Large intestine (tissue), 12 donors: ENCODE measurements around the gene PPOX. TPM values are rescaled to one million over a fixed set of nuclear protein-coding genes. Genes with fewer than 3 reads are reported as not detected.

Source experiments
- DNase-seq, 2 donors: peaks; one replicate each; pipeline versions ENCODE4 v3.0.0 to v3.0.0-alpha.2; 2013
- H3K27ac ChIP-seq: one replicate; pipeline ENCODE4 v1.5.1; 2013; ENCODE audit warnings: low read length
- H3K27me3 ChIP-seq: 2 replicates; pipeline ENCODE4 v1.6.1; 2013; ENCODE audit warnings: low read length; ENCODE audit not compliant: control insufficient read depth, insufficient read depth
- H3K36me3 ChIP-seq: 2 replicates; pipeline ENCODE4 v1.6.1; 2013; ENCODE audit warnings: low read length; ENCODE audit not compliant: control insufficient read depth, insufficient read depth
- H3K4me1 ChIP-seq: one replicate; pipeline ENCODE4 v1.6.1; 2013; ENCODE audit warnings: low read length; ENCODE audit not compliant: control insufficient read depth, insufficient read depth
- H3K4me3 ChIP-seq: one replicate; pipeline ENCODE4 v1.5.1; 2013; ENCODE audit warnings: low read length
- H3K9me3 ChIP-seq: one replicate; pipeline ENCODE4 v1.6.1; 2013; ENCODE audit warnings: mild to moderate bottlenecking, low read depth, low read length, moderate library complexity; ENCODE audit not compliant: control insufficient read depth
- WGBS: methylation state at CpG from one replicate; pipeline ENCODE4 v1.1.5; 2013; ENCODE audit warnings: low lambda C conversion rate; ENCODE audit not compliant: insufficient coverage; 5-methylcytosine and 5-hydroxymethylcytosine counted together
- long read RNA-seq, 11 donors: transcript quantifications; one replicate each; lab custom pipeline, GENCODE V29; 2026
- polyA plus RNA-seq: library from polyadenylated mRNA; unstranded; fragments of 120-200 nt; gene quantifications from one replicate; pipeline ENCODE4 v1.2.1, GENCODE V29; 2013

Gene PPOX
- polyA plus RNA-seq = 26.2 TPM
- long read RNA-seq, donor 1, partial matches to known transcripts = 10 of 13 reads
- long read RNA-seq, donor 1, other reads (novel, unspliced or antisense) = 0 of 13 reads
- long read RNA-seq, donor 2, partial matches to known transcripts = 8 of 19 reads
- long read RNA-seq, donor 2, other reads (novel, unspliced or antisense) = 0 of 19 reads
- long read RNA-seq, donor 3 = 0 reads
- long read RNA-seq, donor 4 = 0 reads
- long read RNA-seq, donor 5, partial matches to known transcripts = 7 of 9 reads
- long read RNA-seq, donor 5, other reads (novel, unspliced or antisense) = 0 of 9 reads
- long read RNA-seq, donor 6, partial matches to known transcripts = 0 of 18 reads
- long read RNA-seq, donor 6, other reads (novel, unspliced or antisense) = 10 of 18 reads
- long read RNA-seq, donor 7, partial matches to known transcripts = 0 of 6 reads
- long read RNA-seq, donor 7, other reads (novel, unspliced or antisense) = 0 of 6 reads
- long read RNA-seq, donor 8, partial matches to known transcripts = 16 of 22 reads
- long read RNA-seq, donor 8, other reads (novel, unspliced or antisense) = 0 of 22 reads
- long read RNA-seq, donor 9, partial matches to known transcripts = 163 of 164 reads
- long read RNA-seq, donor 9, other reads (novel, unspliced or antisense) = 0 of 164 reads
- long read RNA-seq, donor 10, partial matches to known transcripts = 9 of 10 reads
- long read RNA-seq, donor 10, other reads (novel, unspliced or antisense) = 0 of 10 reads
- long read RNA-seq, donor 11, partial matches to known transcripts = 0 of 4 reads
- long read RNA-seq, donor 11, other reads (novel, unspliced or antisense) = 0 of 4 reads

GRCh38 chr1:161165742-161166668 lies at the start of gene PPOX:
PPOX (plus strand) TSS chr1:161166426; CDS start chr1:161166848, 422 bp downstream.
- Histone ChIP-seq H3K9me3 (no peaks in the 10 kb centered on the region), H3K36me3 (peaks cover 46% of the 10 kb centered on the region), H3K27ac (peak within 1 kb of the TSS; percentile 78), H3K4me1 (peaks cover 20% of the 10 kb centered on the region), H3K27me3 (no peaks in the 10 kb centered on the region), H3K4me3 (peak within 1 kb of the TSS; percentile 63)
- peak; percentile 97 to 99 for DNase-seq
- no CpG with 5 or more reads among the region's 54 CpGs for WGBS

GRCh38 chr1:161117759-161118581 lies 48.3 kb upstream of the PPOX start, which contains the start of the genes NIT1 and PFDN2:
NIT1 (plus strand) TSS chr1:161118105; CDS start chr1:161118177, 72 bp downstream.
PFDN2 (minus strand) TSS chr1:161118037; CDS start chr1:161118026, 11 bp downstream.
- Histone ChIP-seq H3K4me1 (peaks cover 35% of the 10 kb centered on the region), H3K9me3 (no peaks in the 10 kb centered on the region), H3K27me3 (no peaks in the 10 kb centered on the region), H3K36me3 (peaks cover 35% of the 10 kb centered on the region), H3K27ac (peak within 1 kb of the TSS; percentile 98), H3K4me3 (peak within 1 kb of the TSS; percentile 93)
- no CpG with 5 or more reads among the region's 58 CpGs for WGBS
- peak; percentile 91 to 95 for DNase-seq

DNA sequence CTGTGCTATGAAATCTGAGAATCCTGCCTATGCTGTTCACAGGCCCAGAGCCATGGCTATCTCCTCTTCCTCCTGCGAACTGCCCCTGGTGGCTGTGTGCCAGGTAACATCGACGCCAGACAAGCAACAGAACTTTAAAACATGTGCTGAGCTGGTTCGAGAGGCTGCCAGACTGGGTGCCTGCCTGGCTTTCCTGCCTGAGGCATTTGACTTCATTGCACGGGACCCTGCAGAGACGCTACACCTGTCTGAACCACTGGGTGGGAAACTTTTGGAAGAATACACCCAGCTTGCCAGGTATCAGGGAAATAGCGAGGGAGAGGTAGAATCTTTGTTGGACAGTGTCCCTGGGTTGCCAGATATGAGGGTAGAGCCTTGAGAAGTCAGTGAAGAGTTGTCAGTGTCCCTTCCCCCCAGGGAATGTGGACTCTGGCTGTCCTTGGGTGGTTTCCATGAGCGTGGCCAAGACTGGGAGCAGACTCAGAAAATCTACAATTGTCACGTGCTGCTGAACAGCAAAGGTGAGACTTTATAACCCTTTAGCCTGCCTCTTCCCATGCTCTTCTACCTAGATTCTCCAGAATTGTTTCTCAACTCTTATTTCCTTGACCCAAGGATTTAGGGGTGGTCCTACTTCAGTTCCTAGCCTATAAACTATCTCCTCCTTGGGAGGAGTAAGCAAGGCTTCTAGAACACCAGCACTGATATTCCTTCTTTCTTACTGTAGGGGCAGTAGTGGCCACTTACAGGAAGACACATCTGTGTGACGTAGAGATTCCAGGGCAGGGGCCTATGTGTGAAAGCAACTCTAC lies 46.9 kb upstream of the PPOX start:
- peaks cover 46% of the 10 kb centered on the region for H3K36me3 ChIP-seq
- H3K27ac ChIP-seq = peak overlapping the region; percentile 98
- H3K9me3 ChIP-seq = no peaks in the 10 kb centered on the region
- DNase-seq = peak; percentile 90 to 96
- H3K4me3 ChIP-seq = peak overlapping the region; percentile 93
- H3K4me1 ChIP-seq = peaks cover 35% of the 10 kb centered on the region
- WGBS = no CpG with 5 or more reads among the region's 10 CpGs
- no peaks in the 10 kb centered on the region for H3K27me3 ChIP-seq

GRCh38 chr1:161121042-161121650 lies 45.1 kb upstream of the PPOX start:
- DNase-seq = no peak
- no peaks in the 10 kb centered on the region for H3K9me3 ChIP-seq
- peaks cover 35% of the 10 kb centered on the region for H3K4me1 ChIP-seq
- H3K4me3 ChIP-seq = no peak overlapping the region
- H3K27me3 ChIP-seq = no peaks in the 10 kb centered on the region
- WGBS = no CpG with 5 or more reads among the region's 3 CpGs
- peak overlapping the region; percentile 98 for H3K27ac ChIP-seq
- H3K36me3 ChIP-seq = peaks cover 54% of the 10 kb centered on the region

DNA sequence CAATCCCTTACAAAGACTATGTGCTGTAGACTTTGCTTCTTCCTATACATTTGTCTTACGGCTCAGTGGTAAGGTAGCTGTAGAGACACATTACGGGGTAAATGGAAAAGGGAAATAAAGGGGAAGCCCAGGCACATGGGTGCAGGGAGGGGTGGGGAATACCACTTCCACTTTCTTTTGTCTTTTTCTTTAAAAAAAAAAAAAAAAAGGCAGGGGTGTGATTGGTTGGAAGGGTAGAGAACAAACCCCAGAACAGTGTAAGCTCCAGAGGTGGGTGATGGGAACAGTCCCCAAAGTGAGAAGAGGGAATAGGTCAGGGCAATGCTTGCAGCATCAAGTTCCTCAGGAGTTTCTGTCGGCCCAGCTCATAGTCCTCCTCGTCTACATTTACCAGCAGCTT lies 44.4 kb upstream of the PPOX start:
- H3K9me3 ChIP-seq = no peaks in the 10 kb centered on the region
- peaks cover 30% of the 10 kb centered on the region for H3K4me1 ChIP-seq
- H3K27ac ChIP-seq = no peak overlapping the region
- WGBS = no CpG with 5 or more reads among the region's 4 CpGs
- no peak overlapping the region for H3K4me3 ChIP-seq
- no peak for DNase-seq
- no peaks in the 10 kb centered on the region for H3K27me3 ChIP-seq
- peaks cover 58% of the 10 kb centered on the region for H3K36me3 ChIP-seq

DNA sequence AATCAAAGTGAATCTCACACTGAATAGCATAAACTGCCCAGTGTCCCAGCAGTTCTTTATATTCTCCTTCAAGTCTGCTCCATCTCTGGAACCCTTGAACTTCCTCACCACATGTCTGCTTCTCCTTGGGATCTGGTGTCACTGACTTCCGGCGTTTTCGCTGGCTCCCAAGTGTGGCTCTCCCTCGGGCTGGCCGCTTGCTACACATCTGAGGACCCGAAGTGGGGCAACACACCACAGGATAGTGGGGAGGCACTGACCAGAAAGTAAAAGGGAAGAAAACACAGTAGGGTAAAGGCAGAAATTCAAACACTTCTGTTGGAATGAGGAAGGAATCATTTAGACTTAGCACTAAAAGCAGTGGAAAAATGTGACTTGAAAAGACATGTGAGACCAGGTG lies 43.3 kb upstream of the PPOX start:
- no peak overlapping the region for H3K4me3 ChIP-seq
- H3K4me1 ChIP-seq = peaks cover 29% of the 10 kb centered on the region
- no peak for DNase-seq
- no CpG with 5 or more reads among the region's 6 CpGs for WGBS
- H3K36me3 ChIP-seq = peaks cover 70% of the 10 kb centered on the region
- no peak overlapping the region for H3K27ac ChIP-seq
- no peaks in the 10 kb centered on the region for H3K9me3 ChIP-seq
- no peaks in the 10 kb centered on the region for H3K27me3 ChIP-seq

DNA sequence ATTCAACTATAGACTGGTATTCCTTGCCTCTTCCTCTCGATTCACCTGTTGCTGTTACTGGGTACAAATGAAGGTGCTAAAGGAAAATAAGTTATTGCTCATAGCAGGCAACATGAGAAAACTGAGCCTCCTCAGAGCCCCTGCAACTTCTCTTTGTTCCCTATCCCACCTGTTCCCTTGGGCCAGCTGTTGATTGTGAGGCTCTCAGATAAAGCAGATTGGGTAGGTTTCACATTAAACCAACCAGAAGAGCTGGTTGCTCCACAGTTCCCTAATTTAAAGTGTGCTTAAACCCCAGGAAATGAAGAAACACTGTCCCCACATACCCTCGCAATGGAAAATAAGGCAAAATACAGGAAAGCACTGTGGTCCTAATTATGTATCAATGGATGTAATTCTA lies 38.6 kb upstream of the PPOX start:
- no CpG with 5 or more reads among the region's 2 CpGs for WGBS
- no peaks in the 10 kb centered on the region for H3K9me3 ChIP-seq
- no peak overlapping the region for H3K4me3 ChIP-seq
- peaks cover 5% of the 10 kb centered on the region for H3K4me1 ChIP-seq
- peaks cover 60% of the 10 kb centered on the region for H3K36me3 ChIP-seq
- DNase-seq = no peak
- no peaks in the 10 kb centered on the region for H3K27me3 ChIP-seq
- H3K27ac ChIP-seq = no peak overlapping the region

DNA sequence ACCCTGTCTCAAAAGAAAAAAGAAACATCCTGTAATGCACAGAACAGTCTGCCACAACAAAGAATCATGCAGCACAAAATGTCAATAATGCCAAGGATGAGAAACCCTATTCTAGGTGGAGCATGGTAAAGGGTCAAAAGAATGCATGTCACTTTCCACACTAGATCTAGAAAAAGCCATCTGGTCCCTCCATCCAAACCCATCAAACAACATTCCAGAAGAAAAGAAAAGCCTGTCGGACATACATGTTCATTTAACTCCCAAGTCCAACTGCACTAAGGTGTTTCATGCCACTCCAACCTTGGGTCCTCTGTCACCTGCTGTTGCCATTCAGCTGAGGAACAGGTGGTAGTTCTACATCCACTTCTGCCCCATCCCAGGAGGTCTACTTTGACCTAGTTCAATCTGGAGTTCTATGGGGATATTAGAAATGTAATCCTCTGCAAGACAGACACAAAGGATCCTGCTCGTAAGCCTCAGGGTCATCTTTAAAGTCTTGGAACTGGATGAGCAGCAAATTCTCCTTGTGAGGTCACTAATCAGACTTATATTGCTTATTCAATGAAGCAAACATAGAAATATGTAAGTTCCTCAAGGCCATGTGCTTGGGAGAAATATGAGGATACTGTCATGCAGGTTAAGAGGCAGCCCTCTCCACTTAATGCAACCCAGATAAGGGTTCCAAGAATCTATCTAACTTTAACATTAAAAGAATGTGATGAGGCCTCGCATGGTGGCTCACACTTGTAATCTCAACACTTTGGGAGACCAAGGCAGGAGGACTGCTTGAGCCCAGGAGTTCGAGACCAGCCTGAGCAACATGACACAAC lies 37.4 kb upstream of the PPOX start:
- peaks cover 52% of the 10 kb centered on the region for H3K36me3 ChIP-seq
- no peak overlapping the region for H3K4me3 ChIP-seq
- no peak for DNase-seq
- H3K9me3 ChIP-seq = no peaks in the 10 kb centered on the region
- no peak overlapping the region for H3K27ac ChIP-seq
- H3K4me1 ChIP-seq = peaks cover 5% of the 10 kb centered on the region
- H3K27me3 ChIP-seq = no peaks in the 10 kb centered on the region
- WGBS = 83% methylated on average over 1 of the region's 4 CpGs
